Epidermal melanocyte (primary cell): ENCODE results near the gene PPA2.
A peak's percentile ranks its signal among the peaks of the same experiment; 100 is the strongest.
"Not testable (repeated sequence)": the region's sequence is repeated elsewhere in the genome, so short reads cannot be mapped to it uniquely, and the experiment has no call there.

Experiments
- DNase-seq: peaks from one replicate; pipeline ENCODE4 v3.0.0; 2011; ENCODE audit warnings: low spot score; ENCODE audit not compliant: insufficient read length

Gene PPA2

DNA sequence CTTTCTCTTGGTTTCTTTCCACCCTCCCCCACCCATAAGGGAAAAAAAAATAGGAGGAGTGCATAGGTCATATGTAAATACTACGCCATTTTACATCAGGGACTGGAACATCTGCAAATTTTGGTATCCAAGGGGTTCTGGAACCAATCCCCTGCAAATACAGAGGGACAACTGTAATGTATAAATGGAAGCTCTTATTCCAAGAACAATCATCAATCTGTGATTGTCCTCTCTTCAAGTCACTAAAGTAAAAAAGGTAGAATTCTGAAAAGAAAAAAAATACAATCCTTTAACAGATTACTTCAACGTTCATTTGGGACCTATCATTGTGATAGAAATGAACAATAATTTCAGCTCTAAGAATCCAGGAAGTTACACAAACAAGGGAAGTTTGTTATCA, 13.6 kb downstream of the PPA2 start:
- DNase-seq: no peak

DNA sequence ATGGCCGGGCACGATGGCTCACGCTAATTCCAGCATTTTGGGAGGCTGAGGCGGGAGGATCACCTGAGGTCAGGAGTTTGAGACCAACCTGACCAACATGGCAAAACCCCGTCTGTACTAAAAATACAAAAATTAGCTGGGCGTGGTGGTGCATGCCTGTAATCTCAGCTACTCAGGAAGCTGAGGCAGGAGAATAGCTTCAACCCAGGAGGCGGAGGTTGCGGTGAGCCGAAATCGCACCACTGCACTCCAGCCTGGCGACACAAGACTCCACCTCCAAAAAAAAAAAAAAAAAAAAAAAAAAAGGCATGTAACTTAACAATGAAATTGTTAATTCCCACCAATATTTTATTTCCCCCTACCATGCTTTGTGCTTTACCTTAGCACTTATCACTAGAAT, 15.3 kb downstream of the PPA2 start:
- not testable (repeated sequence) for DNase-seq

DNA sequence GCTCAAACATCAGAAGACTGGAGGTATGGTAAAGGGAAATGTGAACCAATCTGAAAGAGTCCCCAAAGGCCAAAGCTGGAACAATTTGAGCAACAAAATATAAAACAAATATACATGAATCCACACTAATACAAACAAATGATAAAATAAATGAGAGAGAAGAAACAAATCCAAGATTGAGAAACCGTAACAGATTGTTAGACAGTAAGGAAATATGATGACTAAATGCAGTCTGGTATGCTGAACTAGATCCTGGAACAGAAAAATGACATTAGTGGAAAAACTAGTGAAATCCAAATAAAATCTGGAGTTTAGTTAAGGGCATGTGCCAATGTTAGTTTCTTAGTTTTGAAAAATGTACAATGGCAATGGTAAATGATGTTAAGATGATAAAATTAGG, 15.9 kb downstream of the PPA2 start:
- DNase-seq: no peak

DNA sequence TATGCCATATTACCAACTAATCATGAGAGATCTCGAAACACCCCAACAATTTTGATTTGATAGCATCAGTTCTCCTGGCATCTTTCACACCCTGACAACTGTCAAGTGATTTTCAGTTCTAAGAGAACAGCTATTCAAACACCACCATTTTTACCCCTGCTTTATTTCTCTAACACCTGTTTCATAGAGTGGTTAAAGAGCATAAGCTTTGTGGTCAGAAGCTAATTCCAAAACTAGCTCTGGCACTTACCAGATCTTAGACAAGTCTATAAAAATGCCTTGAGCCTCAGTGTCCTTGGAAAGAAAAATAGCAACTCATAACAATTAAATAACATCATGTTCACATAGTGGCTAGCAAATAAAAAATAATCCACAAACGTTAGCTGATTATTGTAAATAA, 17.9 kb downstream of the PPA2 start:
- no peak for DNase-seq

DNA sequence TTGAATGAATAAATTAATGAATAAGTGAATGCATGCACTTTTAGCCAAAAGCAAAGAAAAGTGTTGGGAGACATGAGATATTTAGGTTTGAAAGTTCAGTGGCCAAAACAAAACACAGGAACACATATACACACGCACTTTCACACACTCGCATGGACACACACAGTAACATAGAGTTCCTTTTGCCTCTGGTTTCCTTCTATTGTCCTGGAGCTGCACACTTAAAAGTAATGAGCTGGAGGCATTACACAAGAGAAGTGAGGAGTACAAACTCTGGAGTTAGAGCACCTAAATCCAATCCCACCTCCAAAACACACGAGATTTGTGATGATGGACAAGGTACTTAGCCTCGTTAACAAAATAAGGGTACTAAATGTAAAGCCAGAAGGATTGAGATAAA, 18.7 kb downstream of the PPA2 start:
- no peak for DNase-seq

DNA sequence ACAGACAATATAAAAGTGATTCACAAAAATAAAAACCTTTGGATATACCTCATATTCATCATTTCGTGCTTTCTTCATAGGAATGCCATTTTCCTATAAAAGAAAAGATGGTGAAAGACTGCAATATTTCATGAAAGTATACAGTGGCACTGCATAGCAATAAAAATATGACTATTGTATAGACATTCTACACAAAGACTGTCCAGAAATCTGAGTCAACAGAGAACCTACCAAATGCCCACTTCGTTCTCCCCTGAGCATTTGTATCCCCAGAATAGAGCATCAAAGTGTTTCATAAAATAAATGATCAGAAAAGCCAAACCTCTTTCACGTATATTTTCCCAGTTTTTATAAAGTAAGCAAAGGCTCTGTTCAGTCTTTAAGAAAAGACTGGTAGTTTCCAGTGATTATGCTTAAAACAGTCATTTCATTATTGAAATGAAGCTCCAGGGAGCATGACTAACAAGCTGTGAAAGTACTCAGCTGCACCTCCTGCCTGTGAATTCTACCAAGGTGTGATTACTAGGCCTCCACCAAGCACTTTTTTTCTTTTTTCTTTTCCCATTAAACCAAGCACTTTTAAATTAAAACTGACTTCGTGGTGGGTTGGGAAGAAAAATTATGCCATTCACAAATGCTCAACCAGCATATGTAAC, 20.2 kb downstream of the PPA2 start:
- no peak for DNase-seq

DNA sequence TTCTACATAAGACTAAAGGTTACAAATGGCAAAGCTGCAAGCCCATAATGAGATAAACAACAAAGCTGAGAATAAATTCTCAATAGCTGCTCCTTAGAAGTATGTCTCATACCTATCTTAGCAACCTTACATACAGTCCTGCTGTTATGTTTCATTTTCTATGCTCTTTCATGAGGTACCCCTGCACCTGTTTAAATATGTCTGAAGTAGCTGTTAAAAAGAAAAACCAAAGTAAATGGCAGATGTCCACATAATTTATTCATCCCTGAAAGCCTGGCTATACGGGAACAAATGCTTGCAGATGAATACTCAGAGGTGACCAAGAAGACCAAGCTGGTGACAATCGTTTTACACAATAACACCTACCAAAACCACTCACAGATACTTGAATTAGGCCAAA, 22.5 kb downstream of the PPA2 start:
- DNase-seq: no peak

DNA sequence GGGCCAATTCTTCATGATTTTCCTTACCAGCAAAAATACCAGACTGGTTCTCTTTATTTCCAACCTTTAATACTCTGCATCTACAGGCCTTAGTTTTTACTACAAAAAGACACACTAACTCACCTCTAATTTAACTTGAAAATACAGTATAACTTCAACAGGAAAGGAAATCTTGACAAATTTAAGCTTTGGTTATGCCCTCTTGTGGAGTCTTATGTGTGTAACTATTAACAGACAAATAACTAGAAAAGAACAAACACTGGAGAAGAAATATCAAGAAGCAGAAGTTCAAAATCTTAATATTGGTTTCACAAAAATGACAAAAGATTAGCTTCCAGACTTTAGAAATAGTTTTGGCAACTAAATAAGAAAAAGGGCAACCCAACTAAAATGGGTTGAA, 33.0 kb downstream of the PPA2 start:
- no peak for DNase-seq

DNA sequence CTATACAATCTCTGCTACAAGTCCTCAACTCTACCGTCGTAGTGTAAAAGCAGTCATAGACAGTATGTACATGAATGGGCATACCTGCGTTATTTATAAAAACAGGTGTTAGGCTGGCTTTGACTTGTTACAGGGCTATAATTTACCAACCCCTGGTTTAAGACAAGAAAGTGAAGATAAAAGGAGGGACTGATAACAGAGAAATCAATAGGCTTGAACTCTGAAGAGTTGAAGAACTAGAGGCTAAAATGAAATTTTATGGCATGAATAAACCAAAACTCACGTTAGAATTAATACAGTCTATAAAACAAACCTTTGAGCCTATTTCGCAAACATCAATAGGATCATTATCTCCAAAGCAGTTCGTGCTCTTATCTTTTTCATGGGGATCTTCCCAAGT, 36.2 kb downstream of the PPA2 start:
- DNase-seq: no peak

DNA sequence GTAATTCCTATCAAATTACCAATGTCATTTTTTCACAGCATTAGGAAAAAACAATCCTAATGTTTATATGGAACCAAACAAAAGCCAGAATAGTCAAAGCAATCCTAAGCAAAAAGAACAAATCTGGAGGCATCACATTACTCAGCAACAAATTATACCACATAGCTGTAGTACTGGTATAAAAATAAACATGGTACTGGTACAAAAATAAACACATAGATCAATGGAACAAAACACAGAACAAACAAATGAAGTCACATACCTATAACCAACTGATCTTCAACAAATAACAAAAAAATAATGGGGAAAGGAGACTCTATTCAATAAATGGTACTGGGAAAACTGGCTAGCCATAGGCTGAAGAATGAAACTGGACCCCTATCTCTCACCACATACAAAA, 37.4 kb downstream of the PPA2 start:
- DNase-seq: no peak

DNA sequence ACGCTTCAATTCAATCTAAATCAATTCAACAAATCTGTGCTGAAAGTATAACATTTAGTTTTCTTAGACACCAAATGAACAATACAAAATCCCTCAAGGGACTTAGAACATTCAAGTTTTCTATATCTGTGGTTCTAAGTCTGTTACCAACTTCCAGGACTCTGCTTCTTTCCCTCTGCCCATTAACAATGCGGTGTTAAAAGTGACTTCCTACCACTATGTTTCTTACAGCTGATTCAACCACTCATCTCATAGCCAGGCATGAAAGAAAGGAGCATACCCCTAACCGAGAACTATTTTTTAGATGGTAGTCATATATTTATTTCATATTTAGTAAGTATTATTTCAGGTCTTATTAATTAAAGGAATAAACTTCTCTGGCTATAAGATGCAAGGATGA, 38.9 kb downstream of the PPA2 start:
- DNase-seq: no peak

DNA sequence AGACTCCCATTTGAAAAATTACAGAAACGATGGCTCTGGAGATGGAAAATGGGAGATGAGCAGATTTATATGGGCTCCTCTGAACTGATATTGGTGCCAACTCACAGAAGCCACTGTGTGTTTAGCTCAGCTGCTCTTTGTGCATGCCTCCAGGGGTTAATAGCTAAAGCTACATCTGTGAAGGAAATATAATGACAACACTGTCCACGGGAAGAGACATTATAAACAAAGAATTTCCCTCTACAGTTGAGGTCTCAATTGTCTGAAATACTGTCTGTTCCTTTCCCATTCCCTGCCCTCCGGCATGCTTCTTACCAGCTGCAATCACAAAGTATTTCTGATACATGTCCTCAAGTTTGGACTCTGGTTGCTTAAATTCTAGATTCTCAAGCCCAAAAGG, 40.4 kb downstream of the PPA2 start:
- peak; percentile 19 for DNase-seq

DNA sequence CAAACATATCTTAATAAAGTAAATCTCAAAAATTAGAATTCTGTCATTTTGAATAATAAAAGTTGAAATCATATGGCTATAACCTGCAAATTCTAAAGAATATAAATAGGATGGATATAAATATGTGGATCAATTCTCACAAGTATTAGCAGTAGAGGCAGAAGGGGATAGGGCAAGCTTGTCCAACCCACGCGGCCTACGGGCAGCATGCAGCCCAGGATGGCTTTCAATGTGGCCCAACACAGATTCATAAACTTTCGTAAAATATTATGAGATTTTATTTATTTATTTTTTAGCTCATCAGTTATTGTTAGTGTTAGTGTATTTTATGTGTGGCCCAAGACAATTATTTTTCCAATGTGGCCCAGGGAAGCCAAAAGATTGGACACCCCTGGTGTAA, 41.4 kb downstream of the PPA2 start:
- DNase-seq: no peak

DNA sequence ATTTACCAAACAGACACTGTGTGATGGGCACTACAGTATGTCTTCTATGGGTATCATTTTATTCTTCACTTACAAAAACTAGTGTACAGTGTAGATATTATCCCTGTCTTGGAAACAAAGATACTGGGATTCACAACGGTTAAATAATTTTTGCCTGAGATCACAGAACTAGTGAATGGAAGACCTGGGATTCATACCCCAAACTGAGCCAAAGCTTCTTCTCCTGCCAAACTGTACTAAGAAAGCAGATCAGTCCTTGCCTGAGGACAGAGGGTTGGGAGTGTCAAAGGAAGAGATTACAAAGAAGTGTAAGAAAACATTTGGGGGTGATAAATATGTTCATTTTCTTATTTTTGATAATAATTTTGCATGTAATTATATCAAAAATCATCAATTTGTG, 43.1 kb downstream of the PPA2 start:
- DNase-seq: no peak

DNA sequence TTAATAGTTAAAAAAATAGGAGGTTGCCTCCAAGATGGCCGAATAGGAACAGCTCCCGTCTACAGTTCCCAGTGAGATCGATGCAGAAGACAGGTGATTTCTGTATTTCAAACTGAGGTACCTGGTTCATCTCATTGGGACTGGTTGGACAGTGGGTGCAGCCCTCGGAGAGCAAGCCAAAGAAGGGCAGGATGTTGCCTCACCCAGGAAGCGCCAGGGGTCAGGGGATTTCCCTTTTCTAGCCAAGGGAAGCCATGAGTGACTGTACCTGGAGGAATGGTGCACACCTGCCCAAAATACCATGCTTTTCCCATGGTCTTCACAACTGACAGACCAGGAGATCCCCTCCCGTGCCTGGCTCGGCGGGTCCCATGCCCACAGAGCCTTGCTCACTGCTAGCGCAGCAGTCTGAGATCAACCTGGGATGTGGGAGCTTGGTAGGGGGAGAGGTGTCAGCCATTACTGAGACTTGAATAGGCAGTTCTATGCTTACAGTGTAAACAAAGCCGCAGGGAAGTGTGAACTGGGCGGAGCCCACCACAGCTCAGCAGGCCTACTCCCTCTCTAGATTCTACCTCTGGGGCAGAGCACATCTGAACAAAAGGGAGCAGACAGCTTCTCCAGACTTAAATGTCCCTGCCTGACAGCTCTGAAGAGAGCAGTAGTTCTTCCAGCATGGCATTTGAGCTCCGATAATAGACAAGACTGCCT, 47.5 kb downstream of the PPA2 start:
- DNase-seq: no peak

DNA sequence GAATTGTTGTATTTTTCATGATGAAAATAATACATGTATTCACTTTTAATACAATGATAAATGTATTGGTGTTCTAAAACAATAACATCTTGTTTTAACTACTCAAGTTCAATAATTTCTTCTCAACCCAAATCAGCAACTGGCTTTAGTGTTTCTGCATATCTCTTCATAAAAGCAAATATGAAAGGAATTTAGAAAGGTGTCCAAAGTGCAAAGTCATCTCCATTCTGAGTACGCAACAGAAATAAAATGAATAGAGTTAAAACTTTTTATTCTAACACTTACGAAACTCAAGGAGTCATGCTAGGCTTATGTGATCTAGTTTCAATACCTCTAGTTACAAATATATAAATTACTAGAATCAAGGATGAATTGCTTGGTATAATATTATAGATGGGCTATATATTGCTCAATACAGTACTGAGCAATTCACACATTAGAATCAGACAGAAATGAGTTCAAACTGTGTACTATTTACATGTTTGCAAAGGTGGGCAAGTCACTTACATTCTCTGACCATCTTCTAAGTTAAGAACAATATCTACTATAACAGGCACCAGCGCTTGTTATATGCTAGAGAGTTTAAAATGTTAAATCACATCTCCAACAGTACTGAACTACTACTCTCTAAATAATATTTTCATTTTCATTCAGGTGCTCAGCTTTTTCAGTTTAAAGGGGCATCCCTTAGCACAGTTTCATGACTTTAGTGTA, 51.5 kb downstream of the PPA2 start:
- no peak for DNase-seq

DNA sequence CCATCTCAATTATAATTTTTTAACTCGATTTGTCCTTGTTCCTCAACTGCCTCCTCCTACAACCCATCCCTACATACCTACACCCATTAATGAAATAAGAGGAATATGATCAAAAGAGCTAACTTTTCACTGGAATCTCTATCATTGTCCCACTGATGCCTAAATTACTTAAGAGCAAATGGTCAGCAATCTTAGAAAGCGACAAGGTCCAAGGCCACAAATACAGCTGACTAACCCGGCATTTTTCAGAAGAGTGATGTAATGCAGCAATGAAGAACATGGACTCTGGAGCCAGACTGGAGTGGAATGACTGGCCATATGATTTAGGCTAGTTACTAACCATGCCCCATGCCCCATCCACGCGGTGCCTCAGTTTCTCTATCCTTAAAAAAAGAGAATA, 56.2 kb downstream of the PPA2 start:
- DNase-seq: no peak

DNA sequence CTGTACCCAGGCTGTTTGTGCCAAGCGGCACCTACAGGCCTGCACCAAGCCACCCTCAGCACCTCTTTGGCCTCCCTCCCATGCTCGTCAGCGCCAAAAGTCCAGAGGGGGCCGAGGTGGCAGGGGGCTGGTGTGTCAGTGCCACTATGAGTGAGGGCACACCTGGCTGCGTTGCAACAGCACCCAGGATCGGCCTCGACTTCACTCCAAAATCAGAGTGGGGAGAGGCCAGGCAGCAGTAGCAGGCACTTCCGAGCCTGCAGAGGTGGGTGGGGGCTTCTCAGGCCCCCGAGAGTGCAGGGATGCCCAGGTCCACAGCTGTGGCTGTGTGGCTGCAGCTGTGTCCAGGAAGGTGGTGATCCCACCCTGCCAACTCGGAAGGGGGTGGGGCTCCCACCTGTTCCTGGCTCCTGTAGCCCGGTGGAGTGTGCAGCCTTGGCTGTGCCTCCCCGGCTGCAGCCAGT, 58.5 kb downstream of the PPA2 start:
- DNase-seq: no peak

DNA sequence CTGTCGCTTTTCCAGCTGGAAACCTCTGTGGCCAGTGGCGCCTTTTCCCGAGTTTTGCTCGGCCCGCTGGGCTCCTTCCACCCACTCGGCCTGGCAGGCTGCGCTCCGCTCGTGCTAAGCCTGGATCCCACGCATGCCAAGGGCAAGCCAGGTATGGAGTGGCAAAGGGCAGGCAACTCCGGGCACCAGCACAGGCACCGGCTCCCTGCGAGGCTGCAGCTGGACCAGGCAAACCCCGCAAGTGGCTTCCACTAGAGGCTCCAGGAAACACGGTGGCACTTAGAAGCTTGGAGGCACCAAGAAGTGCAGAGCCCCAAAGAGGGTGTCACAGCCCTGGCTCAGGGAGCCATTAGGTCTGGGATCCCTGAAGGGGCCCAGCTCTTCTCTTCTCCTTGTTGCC, 59.5 kb downstream of the PPA2 start:
- DNase-seq: no peak

DNA sequence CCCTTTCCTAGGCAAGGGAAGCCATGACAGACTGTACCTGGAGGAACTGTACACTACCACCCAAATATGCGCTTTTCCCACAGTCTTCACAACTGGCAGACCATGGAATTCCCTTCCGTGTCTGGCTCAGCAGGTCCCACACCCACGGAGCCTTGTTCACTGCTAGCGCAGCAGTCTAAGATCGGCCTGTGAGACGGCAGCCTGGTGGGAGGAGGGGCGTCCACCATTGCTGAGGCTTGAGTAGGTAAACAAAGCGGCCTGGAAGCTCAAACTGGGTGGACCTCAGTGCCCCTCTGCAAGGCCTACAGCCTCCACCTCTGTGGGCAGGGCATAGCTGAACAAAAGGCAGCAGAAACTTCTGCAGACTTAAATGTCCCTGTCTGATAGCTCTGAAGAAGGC, 64.7 kb downstream of the PPA2 start:
- not testable (repeated sequence) for DNase-seq

DNA sequence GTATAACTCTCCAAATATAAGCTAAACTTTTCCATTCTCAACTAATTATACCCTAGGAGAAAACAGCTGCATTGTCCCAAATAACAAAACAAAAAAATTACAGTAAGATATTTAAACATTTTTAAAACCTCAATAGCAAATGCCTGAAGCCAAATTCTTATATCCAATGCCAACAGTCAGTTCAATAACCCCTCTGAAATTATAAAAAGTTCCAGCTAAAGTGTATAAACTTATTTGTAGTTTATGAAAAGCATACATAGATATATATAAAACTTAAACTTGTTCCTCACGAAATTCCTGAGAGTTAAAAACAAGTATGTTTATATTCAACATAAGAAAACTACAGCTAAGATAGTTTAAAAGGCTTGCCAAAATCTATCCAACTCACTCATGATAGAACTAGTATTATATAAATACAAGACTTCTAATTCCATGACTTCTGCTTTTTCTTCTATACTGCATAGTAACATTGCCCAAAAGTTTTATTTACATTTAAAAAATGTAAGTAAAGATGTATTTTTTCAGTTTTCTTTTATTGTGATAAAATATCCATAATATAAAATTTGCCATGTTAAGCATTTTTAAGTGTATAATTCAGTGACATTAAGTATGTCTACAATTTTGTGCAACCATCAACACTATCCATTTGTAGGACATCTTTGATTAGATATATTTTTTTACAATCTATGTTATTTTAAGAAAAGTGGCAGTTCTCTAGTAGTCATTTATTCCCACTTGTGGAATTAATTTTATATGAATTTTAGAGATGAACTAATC, 72.8 kb downstream of the PPA2 start:
- no peak for DNase-seq
